AG09319 (cell line): ENCODE results near the gene ATG14.

Experiments
- DNase-seq: peaks from one replicate; pipeline ENCODE4 v3.0.0-alpha.2; 2010; ENCODE audit warnings: low read depth; ENCODE audit errors: extremely low read depth
- CTCF ChIP-seq: IDR thresholded peaks from 2 replicates; pipeline ENCODE4 v1.5.1; 2011; ENCODE audit warnings: low read depth, mild to moderate bottlenecking, inconsistent platforms, low read length, moderate library complexity

ATG14 gene

DNA sequence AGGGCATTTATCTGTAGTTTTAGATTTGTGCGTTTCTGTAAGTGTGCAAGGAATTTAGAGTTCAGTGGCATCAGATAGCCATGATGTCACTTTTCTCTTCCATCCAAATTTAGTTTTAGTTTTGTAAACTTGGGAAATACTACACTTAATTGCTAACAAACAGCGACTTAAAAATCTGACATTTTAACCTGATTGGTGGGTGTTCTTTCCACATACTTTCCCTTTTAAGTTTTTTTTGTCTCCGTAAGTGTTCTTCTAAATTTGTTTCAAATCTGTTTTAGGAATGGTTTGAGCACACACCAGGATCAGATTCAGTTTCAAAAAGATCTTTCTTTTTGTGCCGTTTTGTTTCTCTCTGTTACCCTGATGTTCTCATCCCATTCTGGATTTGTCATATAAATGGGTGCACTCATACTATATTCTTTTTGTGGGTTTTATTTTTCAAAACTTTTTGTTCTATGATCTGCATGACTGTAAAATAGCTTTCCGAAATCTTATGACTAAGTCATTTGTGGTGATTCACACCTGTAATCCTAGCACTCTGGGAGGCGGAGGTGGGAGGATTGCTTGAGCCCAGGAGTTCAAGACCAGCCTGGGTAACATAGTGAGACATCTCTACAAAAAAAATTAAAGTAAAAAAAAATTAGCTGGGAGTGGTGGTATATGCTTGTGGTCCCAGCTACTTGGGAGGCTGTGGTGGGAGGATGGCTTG is 81.5 kb downstream of the ATG14 start:
- no peak for DNase-seq
- TF ChIP-seq CTCF: no peak

DNA sequence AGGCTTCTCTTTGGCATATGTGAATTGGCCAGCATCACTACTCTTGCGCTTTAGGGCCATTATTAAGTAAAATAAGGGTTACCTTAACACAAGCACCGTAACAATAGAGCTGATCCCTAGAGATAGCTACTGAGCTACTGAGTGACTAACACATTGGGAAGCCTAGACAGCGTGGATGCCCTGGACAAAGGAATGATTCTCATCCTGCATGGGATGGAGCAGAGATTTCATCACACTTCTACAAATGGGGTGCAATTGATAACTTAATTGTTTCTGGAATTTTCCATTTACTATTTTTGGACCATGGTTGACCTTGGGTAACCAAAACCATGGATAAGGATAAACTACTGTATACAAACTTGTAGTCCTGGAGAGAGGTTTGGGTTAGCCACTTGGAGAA is 83.3 kb downstream of the ATG14 start:
- no peak for DNase-seq
- no peak for TF ChIP-seq CTCF

- no peak for TF ChIP-seq CTCF
- no peak for DNase-seq
Measured at GRCh38 chr14:55327179-55327578, 84.5 kb downstream of the ATG14 start.

GRCh38 chr14:55324812-55325211 is 86.8 kb downstream of the ATG14 start:
- no peak for TF ChIP-seq CTCF
- DNase-seq: no peak

- no peak for TF ChIP-seq CTCF
- DNase-seq: no peak
Measured at GRCh38 chr14:55323910-55324309, 87.7 kb downstream of the ATG14 start.

- no peak for TF ChIP-seq CTCF
- no peak for DNase-seq
Measured at GRCh38 chr14:55318694-55319093, 92.9 kb downstream of the ATG14 start.

DNA sequence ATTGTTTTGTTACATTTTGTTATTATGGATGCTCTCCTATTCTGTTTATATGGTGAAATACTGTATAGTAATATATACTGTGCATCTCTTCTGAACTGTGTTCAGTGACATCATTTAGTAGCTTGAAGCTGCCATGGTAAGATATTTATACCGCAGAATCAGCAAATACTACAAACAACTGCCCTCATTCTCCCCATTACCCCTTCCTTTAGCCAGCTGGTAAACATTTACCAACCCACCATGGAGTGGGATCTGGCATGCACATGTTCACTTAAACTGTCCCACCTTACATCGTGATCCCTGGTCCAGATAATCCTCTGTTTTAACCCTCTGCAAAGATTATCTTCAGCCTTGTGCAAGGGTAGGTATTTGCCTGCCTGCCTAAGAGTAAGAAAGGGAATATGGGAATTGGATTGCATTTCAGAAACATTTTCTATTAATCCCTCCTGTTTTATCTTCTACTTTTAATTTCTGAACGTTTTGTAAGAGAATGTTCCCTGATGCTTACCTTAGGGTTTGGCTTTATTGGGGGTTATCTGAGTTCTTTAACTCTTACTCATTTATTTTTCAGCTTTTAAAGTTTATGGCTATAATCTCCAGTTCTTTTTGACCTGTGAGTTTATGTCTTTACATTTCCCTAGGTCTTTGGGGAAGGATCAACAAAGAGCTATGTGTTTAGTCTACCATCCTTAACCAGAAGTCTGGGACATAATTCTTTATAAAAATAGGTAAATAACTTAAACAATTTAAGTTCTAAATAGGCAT is 93.9 kb downstream of the ATG14 start:
- no peak for TF ChIP-seq CTCF

More for the DNA sequence above, 93.9 kb downstream of the ATG14 start:
- DNase-seq: no peak
